HG03175 (cell line): ENCODE measurements around the gene ABLIM3.
"Not testable (repeated sequence)": the region's sequence is repeated elsewhere in the genome, so short reads cannot be mapped to it uniquely, and the experiment has no call there.

ENCODE experiments used
- ATAC-seq: cut with Tn5 transposase; IDR thresholded peaks from one replicate; pipeline ENCODE4 v1.9.1; 2021; ENCODE audit warnings: mild to moderate bottlenecking, moderate library complexity; ENCODE audit not compliant: unreplicated experiment

ABLIM3 gene

DNA sequence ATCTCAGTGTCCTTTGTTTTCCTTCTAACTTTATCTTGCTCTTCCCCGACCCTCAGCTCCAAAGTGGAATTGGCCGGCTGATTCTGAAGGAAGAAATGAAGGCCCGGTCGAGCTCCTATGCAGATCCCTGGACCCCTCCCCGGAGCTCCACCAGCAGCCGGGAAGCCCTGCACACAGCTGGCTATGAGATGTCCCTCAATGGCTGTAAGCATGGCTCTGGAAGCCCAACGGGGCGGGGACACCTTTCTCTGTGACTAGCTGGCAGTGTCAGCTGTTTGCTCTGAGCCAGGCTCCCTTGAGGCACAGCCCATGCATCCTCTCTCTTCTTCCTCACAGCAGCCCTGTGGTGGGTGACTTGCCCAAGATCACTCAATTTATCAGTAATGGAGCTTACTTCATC is 106.4 kb downstream of the ABLIM3 start:
- no peak for ATAC-seq

DNA sequence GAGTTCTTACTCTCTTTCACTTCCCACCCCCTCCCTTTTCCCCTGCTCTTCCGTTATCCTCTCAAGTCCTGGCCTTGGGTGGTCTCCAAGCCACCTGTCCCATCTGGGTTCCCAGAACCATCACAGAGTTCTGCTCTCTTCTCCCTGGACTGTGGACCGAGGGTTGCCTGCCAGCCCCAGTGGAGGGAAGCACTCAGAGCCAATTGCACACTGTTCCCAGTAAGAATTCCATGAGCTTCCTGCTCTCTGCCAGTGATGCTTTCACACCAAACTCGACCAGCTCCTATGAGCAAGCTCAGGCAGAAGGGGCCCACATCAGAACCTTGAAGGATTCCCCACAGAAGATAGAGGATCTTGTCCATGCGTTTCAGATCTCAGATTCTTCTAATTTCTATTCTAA is 110.3 kb downstream of the ABLIM3 start:
- no peak for ATAC-seq

DNA sequence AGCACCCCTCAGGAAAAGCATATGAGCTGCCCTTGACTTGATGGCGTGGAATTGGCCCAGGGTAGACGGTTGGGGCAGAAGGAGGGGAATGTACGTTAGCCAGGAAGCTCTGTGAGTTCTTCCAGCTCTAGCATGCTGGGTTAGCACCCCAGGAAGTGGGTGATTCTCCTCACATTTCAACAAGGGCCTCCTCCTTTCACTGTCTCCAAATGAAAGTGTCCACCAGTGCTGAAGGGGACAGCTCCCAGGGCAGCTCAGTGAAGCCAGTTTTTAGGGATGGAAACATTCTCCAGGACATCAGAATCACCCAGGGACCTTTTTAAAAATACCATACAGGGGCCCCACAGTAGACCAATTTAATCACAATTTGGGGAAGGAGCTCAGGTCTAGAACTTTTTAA is 113.2 kb downstream of the ABLIM3 start:
- no peak for ATAC-seq

DNA sequence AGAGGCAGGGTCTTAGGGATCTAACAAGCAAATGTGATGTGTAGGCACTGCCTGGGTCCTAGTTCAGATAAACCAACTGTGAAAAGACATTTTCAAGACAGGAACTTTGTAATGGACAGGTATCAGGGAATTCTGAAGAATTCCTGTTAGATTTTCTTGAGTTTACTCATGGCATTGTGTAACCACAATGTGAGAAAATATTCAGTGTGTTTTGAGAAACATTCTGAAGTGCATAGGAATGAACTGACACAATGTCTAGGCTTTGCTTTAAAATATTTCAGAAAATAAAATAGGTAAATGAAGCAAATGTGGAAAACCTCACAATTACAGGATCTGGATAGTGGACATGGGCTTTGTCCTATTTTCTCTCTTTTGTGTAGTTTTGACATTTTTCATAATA is 115.2 kb downstream of the ABLIM3 start:
- no peak for ATAC-seq

DNA sequence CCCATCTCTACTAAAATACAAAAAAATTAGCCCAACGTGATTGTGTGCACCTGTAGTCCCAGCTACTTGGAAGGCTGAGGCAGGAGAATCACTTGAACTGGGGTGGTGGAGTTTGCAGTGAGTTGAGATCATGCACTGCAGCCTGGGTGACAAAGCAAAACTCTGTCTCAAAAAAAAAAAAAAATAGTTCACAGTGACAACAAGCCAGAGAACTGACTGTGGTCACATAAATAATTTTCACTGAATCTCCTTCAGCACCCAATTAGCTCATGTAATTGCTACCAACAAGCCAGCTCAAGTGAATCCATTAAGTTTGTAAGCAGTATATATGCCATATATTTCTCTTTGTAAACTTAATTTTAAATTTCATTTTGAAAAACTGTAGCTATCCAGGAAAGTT is 115.8 kb downstream of the ABLIM3 start:
- ATAC-seq: no peak

DNA sequence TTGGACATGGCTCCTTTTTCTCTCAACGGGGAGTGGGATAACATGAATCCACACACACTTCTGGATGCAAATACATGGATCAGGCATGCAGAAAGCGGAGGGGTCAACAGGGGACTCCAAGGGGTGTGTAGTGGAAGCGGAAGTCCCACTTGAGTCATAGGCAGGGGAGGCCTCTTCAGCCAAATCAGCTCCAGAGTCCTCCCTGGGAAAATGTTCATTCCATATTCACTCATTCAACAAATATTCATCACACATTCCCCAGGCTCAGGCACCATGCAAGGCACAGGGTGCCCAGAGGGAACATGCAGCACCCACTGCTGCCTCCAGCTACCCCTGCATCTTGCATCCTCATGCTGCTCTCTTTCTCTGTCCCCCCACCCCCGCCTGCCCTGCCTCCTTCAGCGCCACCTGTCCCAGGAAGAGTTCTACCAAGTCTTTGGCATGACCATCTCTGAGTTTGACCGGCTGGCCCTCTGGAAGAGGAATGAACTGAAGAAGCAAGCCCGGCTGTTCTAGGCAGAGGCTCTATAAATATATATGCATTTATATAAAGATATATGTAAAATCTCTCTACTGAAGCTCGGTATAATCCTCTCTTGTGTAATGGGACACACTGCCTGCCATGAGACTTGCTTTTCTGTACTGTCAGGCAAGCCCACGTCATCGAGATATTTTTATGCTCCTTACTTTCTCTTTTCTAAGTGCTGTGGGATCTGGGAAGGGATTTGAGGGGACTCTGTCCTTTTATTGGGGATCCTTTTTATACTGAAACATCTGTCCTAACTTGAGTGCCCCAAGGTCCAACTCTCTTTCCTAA is 116.8 kb downstream of the ABLIM3 start:
- no peak for ATAC-seq

DNA sequence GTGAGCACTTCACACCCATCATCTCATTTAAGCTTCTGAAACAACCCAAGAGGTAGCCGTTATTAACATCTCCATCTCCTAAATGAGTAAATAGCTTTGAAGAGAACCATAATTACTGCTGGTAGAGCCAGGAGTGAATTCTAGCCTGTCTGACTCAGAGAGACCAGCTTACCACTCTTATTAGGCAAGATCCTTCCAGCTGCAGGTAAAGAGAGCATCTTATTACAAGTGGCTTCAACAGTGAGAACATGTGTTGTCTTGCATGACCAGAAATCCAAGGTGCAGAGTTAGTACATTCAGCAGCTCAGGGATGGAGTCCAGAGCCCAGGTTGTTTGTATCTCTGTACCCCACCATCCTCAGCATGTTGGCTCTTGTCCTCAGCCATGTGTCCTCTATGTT is 119.5 kb downstream of the ABLIM3 start:
- ATAC-seq: no peak

DNA sequence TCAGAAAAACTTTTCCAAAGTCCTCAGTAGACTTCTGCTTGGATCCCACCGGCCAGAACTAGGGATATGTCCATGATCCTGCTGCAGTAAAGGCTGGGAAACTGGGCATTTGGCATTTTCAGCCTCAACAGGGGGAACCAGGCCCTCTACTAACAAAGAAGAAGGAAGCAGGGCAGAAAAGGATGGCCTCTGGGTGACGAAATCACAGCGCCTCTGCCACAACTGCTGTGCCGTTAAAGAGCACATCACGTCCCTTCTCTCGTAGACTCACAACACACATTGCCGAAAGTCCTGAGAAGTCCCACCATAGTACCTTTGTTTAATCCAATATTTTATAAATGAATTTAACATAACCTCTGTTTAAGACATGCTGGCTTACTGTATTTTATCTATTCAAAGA is 120.0 kb downstream of the ABLIM3 start:
- ATAC-seq: no peak

DNA sequence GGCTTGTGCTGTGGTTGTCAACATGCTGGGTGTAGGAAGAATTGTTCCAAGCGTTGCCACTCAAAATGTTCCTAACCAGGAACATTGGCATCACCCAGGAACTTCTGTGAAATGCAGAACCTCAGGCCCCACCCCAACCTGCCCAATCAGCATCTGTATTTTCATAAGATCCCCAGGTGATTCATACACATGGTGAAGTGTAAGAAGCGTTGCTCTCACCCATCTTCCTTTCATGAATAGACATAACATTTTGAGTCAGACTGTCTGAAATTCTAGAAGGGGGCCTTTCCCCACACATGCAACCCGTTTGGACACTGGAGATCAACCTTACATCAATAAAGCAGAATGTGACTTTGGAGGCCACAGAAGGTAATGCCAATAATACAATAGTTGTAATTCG is 121.0 kb downstream of the ABLIM3 start:
- ATAC-seq: no peak

DNA sequence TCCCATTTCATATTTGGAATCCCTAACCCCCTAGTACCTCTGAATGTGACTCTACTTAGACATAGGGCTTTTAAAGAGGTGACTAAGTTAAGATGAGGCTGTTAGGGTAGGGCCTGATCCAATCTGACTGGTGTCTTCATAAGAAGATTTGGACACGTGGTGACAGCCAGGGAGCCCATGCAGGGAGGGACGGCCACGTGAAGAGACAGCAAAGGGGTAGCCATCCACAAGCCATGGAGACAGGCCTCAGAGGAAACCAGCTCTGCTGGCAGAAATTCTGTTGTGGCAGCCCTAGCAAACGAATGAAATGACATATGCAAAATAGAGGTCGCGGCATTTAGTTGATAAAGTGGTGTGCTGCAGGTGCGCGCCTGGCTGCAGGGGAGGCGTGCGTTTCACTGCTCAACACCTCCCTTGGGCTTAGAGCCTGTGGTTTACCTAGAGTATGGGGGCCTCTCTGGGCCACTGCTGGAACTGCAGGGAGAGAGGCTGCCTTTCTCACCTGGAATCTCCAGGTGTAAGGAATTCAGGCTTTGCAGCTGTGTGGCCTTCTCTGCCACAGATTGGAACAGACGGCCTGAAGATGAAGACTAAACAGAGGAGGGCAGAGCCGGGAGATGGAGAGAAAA is 123.3 kb downstream of the ABLIM3 start:
- peak; percentile 82 for ATAC-seq

DNA sequence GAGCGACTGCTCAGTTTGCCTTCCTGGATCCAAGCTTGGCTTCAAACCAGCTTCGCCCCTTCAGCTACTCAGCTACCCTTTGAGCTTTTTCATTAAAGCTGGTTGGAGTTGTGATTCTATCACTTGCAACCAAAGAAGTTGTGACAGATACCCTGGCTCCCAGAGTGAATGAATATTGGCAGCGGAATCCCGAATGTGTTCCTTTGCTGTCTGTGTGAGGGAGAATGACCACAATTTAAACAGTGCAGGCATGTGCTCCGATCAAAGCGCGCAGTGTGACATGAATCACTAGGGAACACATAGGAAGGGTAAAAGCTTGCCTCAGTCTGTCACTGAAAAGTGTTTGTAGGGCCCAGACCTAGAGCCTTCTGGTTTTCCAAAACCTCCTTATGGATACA is 123.8 kb downstream of the ABLIM3 start:
- no peak for ATAC-seq

DNA sequence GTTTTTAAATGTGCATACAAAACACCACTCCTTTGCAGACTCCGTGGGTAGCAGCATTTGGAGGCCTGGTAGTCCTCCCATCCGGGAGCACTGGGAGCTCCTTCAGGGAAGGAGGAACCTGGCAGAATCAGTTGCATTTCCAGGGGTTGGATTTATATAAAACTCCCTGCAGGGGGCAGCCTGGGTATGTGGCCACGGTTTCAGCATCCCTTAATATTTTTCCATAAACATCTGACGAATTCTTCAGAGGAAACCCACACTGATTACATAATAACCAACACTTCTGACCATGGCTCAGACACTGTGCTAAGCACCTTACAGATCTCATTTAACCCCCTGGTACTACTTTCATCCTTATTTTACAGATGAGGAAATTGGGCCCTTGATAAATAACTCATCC is 124.3 kb downstream of the ABLIM3 start:
- ATAC-seq: no peak

DNA sequence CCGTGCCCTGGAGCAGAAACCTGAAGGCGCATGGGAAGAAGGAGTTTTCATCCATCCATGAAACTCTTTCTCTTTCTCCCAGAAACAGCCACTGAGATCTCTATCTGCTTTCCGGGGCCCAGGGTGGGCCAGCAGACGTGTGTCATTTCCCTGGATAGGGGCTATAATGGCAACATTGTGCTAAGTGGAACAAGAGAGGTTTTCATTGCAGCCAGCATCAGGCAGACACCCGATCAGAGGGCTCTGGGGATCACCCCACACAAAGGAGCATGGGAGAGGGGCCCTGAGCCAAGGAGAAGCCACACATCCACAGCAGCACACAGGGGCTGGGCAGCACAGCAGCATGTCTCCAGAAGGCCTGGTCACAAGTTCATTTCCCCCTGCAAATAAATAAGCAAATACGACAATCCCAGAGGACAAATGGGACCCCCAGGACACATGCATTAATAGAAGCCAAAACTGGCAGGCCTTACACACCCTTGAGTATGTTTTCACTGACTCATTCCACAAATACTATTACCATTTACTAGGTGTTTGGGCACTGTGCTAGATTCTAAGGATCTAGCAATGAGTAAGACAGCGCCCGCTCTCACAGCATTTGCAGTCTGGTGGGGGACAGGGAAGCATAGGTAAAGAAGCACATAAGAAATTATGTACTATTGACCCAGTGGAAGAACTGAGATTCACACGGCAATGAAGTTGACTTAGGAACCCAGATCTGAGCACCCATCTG is 126.1 kb downstream of the ABLIM3 start:
- no peak for ATAC-seq

DNA sequence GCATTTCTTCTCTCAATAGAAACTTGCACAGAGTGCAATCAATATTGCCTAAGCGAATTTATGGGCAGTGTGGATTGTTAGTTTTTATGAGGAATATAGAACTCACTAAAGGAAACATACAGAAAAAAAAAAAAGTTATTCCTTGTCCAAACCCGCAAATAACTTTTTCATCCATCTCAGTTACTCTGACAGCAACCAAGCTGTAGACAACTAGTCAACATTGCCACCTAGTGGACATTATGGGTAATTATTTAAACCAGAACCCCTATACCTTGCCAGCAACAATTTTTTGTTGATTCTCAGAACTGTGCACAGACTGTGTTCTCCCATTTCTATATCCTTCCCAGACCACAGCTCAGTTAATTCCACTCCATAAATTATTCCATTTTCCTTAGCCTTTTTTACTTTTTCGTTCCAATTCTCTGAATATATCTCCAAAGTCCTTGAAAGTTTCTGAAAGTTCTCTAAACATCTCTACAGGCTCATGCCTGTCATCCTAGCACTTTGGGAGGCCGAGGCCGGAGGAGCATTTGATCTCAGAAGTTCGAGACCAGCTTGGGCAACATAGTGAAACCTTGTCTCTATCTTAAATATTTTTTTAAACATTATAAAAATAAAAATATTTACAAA is 127.8 kb downstream of the ABLIM3 start:
- ATAC-seq: no peak

DNA sequence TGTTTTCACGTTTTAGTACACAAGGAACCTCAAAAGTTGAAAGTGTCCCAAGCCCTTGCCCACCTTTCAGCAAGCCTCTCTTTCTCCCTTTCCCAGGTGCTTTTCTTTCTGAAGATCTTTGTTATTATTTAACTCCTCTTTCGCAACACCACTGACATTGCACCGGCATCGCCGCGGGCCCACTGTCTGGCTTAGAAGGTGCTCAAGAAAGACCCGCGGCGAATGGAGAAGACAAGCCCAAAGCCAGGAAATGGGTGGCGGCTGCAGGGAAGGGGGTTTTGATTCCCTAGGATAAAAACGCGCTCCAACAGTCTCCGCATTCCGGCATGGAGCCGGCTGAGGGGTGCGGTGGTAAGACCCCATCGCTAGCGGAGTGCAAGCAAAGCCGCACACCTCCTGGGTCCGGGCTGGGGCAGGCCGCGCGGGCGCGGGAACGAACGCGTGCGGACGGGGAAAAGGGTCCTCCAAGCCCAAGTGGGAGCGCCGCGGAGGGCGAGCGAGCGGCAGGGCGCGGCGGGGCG is 130.0 kb downstream of the ABLIM3 start:
- no peak for ATAC-seq

DNA sequence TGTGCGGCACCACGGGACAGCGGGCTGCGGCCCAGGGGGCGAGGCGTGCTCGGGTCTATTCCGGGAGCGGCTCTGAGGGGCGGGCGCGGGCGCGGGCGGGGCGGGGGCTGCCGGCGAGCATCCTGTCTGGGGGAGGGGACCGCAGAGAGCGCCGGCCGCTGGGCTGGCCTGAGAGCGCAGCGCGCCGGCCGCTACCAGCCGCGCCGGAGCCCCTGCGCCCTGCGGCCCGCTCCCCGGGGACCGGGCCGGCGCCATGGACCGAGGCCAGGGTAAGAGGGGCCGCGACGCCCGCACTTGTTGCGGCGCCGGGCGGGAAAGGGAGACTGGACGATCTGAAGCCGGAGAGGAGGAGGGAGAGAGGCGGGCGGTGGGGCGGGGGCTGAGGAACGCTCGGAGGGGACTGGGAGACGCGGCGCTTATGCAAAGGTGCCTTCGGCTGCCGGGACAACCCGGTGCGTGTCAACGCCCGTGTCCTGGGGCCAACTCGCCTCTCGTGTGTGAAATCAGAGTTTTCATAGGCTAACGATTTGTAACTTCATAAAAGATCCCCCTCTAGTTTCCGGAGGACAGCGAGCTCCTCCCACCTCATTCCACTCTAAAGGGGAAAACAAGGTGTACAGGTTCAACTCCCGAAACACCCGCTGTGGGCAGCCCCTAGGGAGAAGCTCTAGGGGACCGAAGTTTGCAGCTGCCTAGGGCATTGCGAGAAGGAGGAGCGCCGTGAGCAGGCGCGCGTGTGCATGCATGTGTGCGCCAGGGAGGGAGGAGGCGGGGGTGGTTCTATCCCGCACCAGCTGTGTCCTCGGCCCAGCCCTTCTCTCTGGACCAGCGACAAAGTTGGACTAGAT is 130.6 kb downstream of the ABLIM3 start, which contains the start of gene AFAP1L1:
TSS of gene AFAP1L1 (plus strand) at position 144 of the 848 bp plus-strand sequence. CDS start at position 254, 110 bp downstream.
- no peak for ATAC-seq

DNA sequence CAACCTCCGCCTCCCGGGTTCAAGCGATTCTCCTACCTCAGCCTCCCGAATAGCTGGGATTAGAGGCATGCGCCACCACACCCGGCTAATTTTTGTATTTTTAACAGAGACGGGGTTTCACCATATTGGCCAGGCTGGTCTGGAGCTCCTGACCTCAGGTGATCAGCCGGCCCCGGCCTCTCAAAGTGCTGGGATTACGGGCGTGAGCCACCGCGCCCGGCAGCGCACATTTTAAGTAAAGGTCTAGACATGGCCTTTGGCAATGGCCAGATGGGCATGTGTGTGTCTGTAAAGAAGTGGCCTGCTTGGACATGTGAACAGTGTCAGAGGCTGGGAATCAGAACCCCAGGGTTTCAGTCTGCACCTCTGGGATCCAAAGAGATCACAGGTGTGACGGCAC is 131.5 kb downstream of the ABLIM3 start:
- not testable (repeated sequence) for ATAC-seq

DNA sequence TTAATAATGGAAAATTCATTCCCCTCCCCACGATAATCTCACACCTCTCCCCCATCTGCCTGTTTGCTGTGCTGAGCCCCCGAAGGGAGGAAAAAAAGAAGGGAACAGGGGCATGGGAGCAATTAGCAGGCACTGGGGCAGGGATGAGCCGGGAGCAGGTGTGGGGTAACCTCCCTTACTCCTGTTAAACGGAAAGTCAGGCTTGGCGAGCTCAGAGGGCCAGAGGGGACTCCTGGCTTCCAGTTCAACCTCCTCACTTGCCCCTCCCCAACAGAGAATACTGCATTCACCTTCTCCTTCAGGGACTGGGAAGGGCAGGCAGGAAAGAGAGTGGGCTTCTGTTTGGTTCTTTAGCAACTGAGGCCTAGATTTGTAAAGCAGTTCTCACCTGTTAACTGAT is 131.9 kb downstream of the ABLIM3 start:
- ATAC-seq: no peak

DNA sequence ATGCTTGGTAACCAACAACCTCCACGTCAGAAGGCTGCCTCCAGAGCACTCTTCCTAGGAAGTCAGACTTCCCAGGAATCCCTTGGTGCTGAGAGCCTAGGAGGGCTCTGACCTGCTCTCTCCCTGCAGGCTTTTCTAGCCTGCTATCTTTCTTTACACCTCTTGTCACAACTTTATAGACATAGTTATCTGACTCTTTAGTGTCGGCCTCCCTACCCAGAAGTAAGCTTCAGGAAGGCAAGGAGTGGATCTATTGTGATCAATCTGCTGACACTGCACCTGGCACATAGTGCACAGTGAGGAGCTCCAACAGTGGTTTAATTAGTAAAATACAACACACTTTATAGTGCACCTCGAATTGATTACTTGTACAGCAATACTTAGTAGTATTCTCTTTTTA is 132.7 kb downstream of the ABLIM3 start:
- no peak for ATAC-seq

DNA sequence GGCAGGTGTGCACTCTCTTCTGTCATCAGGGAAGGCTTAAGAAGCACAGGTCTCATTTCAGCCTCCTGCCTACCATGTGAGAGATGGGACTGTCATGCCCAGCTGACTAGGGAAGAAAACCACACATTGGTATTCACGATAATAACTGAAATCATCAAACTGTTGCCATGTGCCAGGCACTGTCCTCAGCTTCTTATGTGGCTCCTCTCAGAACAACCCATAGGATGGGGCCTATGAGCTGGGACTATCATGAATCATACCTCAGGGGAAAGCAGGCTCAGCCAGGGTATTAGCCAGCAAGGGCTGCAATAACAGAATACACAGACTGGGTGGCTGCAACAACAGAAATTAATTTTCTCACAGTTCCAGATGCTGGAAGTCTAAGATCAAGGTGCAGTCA is 133.6 kb downstream of the ABLIM3 start:
- ATAC-seq: no peak
